ENCODE measurements around the gene HK1. TPM values are rescaled to one million over a fixed set of nuclear protein-coding genes. Genes with fewer than 3 reads are reported as not detected.
"Not testable (repeated sequence)": the region's sequence is repeated elsewhere in the genome, so short reads cannot be mapped to it uniquely, and the experiment has no call there.

The HK1 gene
- 96.3 TPM for polyA plus RNA-seq (2013, experiment 1 of 2; ENCODE audit: insufficient read length)
- 96.8 TPM for polyA plus RNA-seq (2013, experiment 2 of 2; ENCODE audit: insufficient read length)

DNA sequence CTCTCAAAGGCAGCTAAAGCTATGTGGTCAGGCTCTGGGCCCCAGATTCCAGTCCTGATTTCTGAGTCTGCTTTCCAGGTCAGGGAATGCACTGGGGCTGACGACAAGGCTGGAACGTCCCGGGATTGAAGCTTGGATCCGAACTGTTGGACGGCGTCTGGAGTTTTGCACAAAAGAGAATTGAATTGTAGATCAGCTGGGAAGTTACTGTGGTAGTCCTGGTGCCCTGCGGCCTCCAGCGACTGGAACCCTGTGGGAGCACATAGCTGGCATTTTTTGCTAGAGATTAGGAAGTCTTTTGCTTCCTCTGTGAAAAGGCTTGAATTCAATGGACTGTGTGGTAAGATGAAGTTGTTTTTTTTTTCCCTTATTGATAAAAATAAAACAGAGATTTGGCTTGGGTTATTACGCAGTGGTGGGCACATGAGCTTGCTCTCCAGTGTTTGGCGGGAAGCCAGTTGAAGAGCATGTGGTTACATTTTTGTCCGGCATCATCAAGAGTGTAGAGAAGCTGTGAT, at the start of gene HK1:
Gene HK1 (plus strand): TSS at position 51 of the 518 bp plus-strand sequence.
- peak; percentile 11 for DNase-seq

GRCh38 chr10:69229616-69229916, 48.7 kb upstream of the HK1 start:
- no peak for DNase-seq

GRCh38 chr10:69230128-69230527, 48.2 kb upstream of the HK1 start:
- DNase-seq = no peak

- DNase-seq = peak; percentile 76
Measured at GRCh38 chr10:69232252-69232651, 46.0 kb upstream of the HK1 start.

- DNase-seq = no peak
Measured at GRCh38 chr10:69232736-69233480, 45.4 kb upstream of the HK1 start.

GRCh38 chr10:69234447-69234846, 43.8 kb upstream of the HK1 start:
- DNase-seq = no peak

- DNase-seq = peak; percentile 67
Measured at GRCh38 chr10:69237528-69238159, 40.7 kb upstream of the HK1 start.

DNA sequence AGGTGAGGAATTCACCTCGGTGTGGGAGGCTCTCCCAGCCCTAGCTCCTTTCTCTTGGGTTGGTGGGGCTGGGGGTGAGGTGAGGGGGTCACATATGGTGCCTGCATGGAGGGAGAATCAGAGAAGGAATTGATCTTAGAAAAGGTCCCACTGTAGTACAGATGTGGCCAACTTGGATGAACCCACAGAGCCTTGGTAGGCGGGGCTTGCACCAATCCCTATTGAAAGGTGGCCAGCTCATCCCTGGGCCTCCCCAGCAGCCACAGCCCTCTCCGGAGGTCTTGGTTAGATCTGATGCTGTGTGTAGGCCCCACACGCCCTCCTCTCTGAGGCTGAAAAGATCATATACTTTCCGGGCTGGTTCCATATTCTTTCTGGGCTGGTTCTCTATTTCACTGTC, 39.2 kb upstream of the HK1 start:
- no peak for DNase-seq

DNA sequence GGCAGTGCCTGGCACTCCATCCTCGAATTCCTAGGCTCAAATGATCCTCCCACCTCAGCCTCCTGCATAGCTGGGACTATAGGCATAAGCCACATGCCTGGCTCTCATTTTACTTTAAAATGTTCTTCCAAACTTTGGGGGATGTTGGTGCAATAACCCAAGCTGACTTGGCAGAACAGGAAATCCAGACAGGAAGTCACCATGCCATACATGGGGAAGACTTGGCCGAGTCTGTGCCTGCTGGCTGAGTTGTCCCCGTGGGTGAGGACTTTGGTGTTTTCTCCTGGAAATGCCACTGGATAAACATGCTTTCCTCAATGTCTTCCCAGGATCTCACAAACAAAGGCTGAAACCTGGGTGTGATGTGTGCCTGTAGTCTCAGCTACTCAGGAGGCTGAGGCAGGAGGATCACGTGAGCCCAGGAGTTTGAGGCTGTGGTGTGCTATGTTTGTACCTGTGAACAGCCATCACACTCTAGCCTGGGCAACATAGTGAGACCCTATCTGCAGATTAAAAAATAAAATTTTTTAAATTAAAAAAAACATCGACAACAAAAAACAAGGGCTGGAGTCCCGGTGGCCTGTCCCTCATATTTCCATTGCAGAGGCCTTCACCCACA, 38.4 kb upstream of the HK1 start:
- no peak for DNase-seq

GRCh38 chr10:69240455-69240854, 37.8 kb upstream of the HK1 start:
- DNase-seq = no peak

DNA sequence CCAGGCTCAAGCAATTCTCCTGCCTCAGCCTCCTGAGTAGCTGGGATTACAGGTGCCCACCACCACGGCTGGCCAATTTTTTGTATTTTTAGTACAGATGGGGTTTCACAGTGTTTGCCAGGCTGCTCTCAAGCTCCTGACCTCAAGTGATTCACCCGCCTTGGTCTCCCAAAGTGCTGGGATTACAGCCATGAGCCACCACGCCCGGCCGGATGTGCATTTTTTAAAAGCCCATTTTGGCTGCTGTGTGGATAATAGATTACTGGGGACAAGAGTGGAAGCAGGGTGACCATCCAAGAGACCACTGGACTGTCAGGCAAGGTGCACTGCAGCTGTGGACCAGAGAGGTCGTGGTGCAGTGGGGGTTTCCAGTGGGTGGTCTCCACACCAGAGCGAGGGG, 36.7 kb upstream of the HK1 start:
- no peak for DNase-seq

GRCh38 chr10:69242040-69242851, 36.0 kb upstream of the HK1 start:
- no peak for DNase-seq

GRCh38 chr10:69242852-69243212, 35.5 kb upstream of the HK1 start:
- DNase-seq = no peak

DNA sequence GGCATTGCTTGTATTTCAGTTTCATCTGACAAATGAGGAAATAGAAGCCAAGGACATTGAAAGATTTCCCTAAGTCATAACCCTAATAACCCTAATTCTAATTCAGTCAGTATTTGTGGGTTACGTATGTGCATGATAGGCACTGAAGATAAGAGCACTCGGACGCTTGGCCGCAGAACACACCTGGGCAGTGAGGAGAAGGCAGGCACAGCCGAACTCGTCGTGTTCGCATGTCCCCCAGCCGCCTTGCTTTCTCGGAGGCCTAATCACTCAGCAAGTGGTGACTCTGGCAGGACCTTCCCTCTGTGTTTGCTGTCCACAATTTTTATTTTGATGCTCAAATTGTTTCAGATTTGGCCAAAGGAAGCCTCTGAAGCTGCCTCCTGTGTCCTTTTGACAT, 34.5 kb upstream of the HK1 start:
- DNase-seq = no peak

DNA sequence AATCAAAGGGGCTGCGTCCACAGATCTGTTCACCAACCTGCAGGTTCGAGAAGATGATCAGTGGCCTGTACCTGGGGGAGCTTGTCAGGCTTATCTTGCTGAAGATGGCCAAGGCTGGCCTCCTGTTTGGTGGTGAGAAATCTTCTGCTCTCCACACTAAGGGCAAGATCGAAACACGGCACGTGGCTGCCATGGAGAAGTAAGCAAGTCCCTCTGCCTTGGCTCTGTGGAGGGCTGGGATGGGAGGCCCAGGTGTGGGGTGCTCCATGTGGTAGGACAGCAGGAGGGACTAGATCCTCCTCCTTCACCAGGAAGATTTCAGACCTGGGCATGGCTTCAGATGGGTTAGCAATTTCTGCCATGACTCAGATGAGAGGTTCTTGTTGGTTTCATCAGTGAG, 32.3 kb upstream of the HK1 start:
- no peak for DNase-seq

DNA sequence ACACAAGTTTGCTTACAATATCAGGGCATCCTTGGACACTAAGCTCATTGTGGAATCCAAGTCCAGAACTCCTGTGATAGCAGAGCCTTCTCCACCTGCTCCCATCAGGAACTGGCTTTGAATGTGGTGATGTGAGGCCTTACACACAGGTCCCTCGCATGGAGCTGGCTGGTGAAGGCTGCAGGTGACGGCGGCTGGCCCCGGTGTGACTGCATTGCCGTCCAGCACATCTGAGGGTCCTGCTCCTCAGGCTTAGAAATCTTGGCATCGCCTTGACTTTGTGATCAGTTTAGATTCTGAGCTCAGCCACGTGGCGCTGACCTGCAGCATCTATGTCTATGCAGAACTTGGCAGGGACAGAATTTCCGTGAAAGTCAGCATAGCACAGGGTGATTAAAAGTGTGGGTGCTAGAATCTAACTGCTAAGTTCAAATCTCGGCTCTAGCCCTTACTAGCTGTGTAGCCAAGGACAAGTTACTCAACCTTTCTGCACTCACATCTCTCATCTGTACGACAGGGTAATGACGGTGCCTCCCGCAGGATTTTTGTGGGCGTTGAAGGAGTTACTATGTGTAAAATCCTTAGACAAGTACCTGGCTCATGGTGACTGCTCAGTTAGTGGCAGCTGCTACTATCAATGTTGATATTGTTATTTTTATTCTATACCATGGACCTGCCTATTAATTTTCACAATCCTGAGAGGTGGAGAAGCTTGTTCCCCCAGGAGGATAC, 31.5 kb upstream of the HK1 start:
- no peak for DNase-seq

- DNase-seq = no peak
Measured at GRCh38 chr10:69247313-69247710, 31.0 kb upstream of the HK1 start.

- DNase-seq = no peak
Measured at GRCh38 chr10:69248117-69248730, 30.1 kb upstream of the HK1 start.

DNA sequence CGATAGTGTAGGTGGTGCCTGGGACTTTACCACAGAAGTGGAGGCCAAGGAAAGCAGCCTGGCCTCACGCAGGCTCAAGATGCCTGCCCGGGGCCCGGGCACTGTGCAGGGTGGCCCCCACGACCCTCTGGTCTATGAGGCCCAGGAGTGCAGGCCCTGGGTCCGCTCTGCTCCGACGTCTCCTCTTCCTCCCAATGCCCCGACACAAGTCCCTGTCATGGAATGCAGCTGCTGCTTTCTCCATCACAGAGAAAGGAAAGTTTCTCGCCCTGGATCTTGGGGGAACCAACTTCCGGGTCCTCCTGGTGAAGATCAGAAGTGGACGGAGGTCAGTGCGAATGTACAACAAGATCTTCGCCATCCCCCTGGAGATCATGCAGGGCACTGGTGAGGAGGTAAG, 28.3 kb upstream of the HK1 start:
- DNase-seq = no peak

- not testable (repeated sequence) for DNase-seq
Measured at GRCh38 chr10:69251417-69251816, 26.9 kb upstream of the HK1 start.

GRCh38 chr10:69253171-69253570, 25.1 kb upstream of the HK1 start:
- no peak for DNase-seq

DNA sequence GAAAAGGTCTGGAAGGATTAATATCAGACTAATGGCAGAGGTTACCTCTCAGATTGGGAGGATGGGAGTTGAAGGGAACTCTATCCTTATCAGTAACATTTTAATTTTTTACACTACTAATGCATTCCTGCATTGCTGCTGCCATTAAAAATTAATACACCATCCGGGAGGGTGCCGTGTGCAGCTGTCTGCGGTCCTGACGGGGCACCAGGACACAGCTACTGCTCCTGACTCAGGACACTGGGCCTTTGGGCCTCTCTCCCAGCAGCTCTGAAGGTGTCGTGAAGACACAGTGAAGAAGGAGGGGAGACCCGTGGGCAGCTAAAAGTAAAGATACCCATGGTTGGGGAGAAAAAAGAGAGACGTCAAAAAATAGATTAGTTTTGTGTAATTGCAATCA, 23.4 kb upstream of the HK1 start:
- no peak for DNase-seq
